Mucosa of descending colon (tissue), 3 donors: ENCODE results near the gene MAL. TPM values are rescaled to one million over a fixed set of nuclear protein-coding genes. Genes with fewer than 3 reads are reported as not detected.

Experiments
- ATAC-seq: fragments of 200-7000 bp; cut with Tn5 transposase; one replicate; pipeline ENCODE4 v1.9.1; 2020; ENCODE audit warnings: mild to moderate bottlenecking, moderate library complexity
- DNase-seq, 3 donors: peaks; one replicate each; pipeline ENCODE4 v3.0.0-alpha.2; 2020
- H3K36me3 ChIP-seq: fragments of 200-600 bp; one replicate; pipeline ENCODE4 v1.8.0; 2021; ENCODE audit warnings: low read depth, mild to moderate bottlenecking
- H3K4me1 ChIP-seq: fragments of 200-600 bp; one replicate; pipeline ENCODE4 v1.8.0; 2021; ENCODE audit warnings: low read depth, mild to moderate bottlenecking
- H3K4me3 ChIP-seq: fragments of 200-600 bp; one replicate; pipeline ENCODE4 v1.8.0; 2021; ENCODE audit warnings: mild to moderate bottlenecking
- H3K9me3 ChIP-seq: fragments of 200-600 bp; one replicate; pipeline ENCODE4 v1.8.0; 2021; ENCODE audit warnings: mild to moderate bottlenecking
- CTCF ChIP-seq: fragments of 200-600 bp; IDR thresholded peaks from one replicate; pipeline ENCODE4 v1.8.0; 2022; ENCODE audit warnings: antibody characterized with exemption, mild to moderate bottlenecking
- intact Hi-C, 2 donors: fragments of 100-400 bp; cut with DNase I in 1 of 2; cut with micrococcal nuclease in 1 of 2; formaldehyde crosslinking; loops; one replicate each; pipeline versions ENCODE4 v1.11.0 to v1.11.1; 2022; cut with DNase I, micrococcal nuclease
- total RNA-seq, 3 donors: library from RNA; stranded (reverse); fragmentation: NEBNext Ultra II Directional in 2 of 3; extraction: Animal tissue kit (Norgen Biotek cat#: 25700) in 2 of 3; gene quantifications; one replicate each; pipeline versions ENCODE4 v1.2.1 to v1.2.4, GENCODE V29; 2021 to 2023
- donor health status: DM: no; HTN: no; CAD: no; lungs with moderate emphysema.
- donor health status: DM: no; HTN: no; CAD: no.
- donor health status: DM: no; HTN: yes; CAD: no.

MAL gene
- total RNA-seq, 3 donors from 2014 or later = 1.4 to 28.8 (median 2.8) TPM

- no peak for DNase-seq
- Histone ChIP-seq H3K36me3 (no peaks in the 10 kb centered on the region), H3K4me3 (no peak overlapping the region), H3K9me3 (no peaks in the 10 kb centered on the region), H3K4me1 (no peaks in the 10 kb centered on the region)
- TF ChIP-seq CTCF = no peak
- intact Hi-C loops = no loop called here
- no peak for ATAC-seq
These were observed 16.4 kb downstream of the MAL start for GRCh38 chr2:95041824-95042442.

GRCh38 chr2:95042472-95043271, 17.2 kb downstream of the MAL start:
- DNase-seq = no peak
- Histone ChIP-seq H3K9me3 (no peaks in the 10 kb centered on the region), H3K36me3 (no peaks in the 10 kb centered on the region), H3K4me3 (no peak overlapping the region), H3K4me1 (no peaks in the 10 kb centered on the region)
- TF ChIP-seq CTCF = no peak
- peak; percentile 24 for ATAC-seq
- intact Hi-C loops = no loop called here

GRCh38 chr2:95043300-95044093, 18.0 kb downstream of the MAL start:
- intact Hi-C loops = no loop called here
- Histone ChIP-seq H3K36me3 (no peaks in the 10 kb centered on the region), H3K4me3 (no peak overlapping the region), H3K4me1 (no peaks in the 10 kb centered on the region), H3K9me3 (no peaks in the 10 kb centered on the region)
- ATAC-seq (peak; percentile 53), DNase-seq (peak; percentile 51 to 66 (median 55))
- no peak for TF ChIP-seq CTCF

GRCh38 chr2:95044601-95045000, 19.1 kb downstream of the MAL start:
- TF ChIP-seq CTCF = no peak
- Histone ChIP-seq H3K4me3 (no peak overlapping the region), H3K9me3 (no peaks in the 10 kb centered on the region), H3K4me1 (no peaks in the 10 kb centered on the region), H3K36me3 (no peaks in the 10 kb centered on the region)
- intact Hi-C loops = no loop called here
- ATAC-seq = no peak
- no peak for DNase-seq

GRCh38 chr2:95046371-95047112, 21.0 kb downstream of the MAL start:
- intact Hi-C loops = no loop called here
- DNase-seq (no peak), ATAC-seq (no peak)
- Histone ChIP-seq H3K4me1 (no peaks in the 10 kb centered on the region), H3K4me3 (no peak overlapping the region), H3K36me3 (no peaks in the 10 kb centered on the region), H3K9me3 (no peaks in the 10 kb centered on the region)
- no peak for TF ChIP-seq CTCF
